ENCODE measurements around the gene PHF13.

- TF ChIP-seq EZH2 (IDR thresholded peaks at IDR 0.05; ENCODE audit: insufficient read depth, poor library complexity, severe bottlenecking), result no peak
- no peak for TF ChIP-seq EZH2phosphoT487 (IDR thresholded peaks at IDR 0.05; ENCODE audit: insufficient read depth, low read depth)
Measured at GRCh38 chr1:6652986-6653385, 39.5 kb downstream of the PHF13 start.
